HG02943 (cell line): Measurements from ENCODE around the gene IL25.

ENCODE experiments used
- ATAC-seq: cut with Tn5 transposase; IDR thresholded peaks from one replicate; pipeline ENCODE4 v1.9.1; 2021; ENCODE audit warnings: mild to moderate bottlenecking, low read depth, moderate library complexity; ENCODE audit not compliant: unreplicated experiment

Gene IL25

GRCh38 chr14:23352506-23353432 lies 19.8 kb upstream of the IL25 start, which contains the start of gene SLC22A17:
TSS of gene SLC22A17 (minus strand) at chr14:23352887.
- ATAC-seq = no peak

GRCh38 chr14:23353433-23353780 lies 19.2 kb upstream of the IL25 start:
- no peak for ATAC-seq

DNA sequence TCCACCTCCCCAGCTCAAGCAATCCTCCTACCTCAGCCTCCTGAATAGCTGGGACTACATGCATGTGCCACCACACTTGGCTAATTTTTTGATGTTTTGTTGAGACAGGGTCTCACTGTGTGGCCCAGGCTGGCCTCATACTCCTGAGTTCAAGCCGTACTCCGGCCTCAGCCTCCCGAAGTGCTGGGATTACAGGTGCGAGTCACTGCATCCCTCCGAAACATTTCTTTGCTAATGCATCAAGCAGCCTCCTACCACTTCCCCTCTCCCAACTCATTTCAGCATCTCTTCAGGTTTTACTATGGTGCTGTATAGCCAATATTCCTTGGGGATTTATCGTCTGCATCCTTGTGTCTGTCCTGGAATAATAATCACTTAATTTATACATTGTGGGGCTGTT lies 17.6 kb upstream of the IL25 start:
- ATAC-seq = no peak

GRCh38 chr14:23355871-23356435 lies 16.7 kb upstream of the IL25 start:
- no peak for ATAC-seq

DNA sequence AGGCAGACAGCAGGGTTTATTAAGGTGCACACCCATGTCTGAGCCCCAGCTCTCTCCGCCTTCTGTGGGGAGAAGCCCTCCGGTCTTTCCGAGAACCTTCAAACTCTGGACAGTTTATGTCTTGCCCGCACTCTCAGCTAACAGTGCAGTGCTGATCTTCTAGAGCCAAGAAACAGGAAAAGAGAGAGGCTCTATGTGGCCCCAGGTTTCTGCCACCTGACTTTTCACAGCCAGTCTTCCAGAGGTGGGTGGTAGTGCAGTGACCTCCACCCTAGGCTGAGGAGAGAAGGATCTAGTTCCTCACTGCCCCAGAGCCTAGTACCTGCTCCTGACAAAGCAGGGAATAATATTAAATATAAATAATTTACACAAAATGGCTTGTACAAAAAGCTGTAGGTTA lies 15.9 kb upstream of the IL25 start:
- no peak for ATAC-seq

DNA sequence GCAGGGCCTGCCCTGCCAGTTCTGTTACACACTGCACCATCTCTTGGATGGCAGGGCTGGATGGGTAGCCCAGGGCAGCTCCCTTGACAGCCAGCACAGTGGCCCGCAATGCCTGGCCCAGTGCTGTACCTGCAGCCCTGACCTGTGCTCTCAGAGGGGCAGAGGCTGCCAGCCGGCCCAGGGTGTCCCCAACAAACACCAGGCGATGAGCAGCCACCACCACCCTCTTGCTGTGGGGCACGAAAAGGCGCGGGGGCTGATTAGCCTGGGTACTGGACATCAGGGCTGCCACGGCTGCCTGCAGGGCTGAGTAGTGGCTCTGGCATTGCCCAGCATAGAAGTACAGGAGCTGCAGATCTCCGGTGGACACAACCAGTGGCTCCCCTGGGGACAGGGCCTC lies 15.3 kb upstream of the IL25 start:
- no peak for ATAC-seq

GRCh38 chr14:23358042-23358441 lies 14.6 kb upstream of the IL25 start:
- ATAC-seq = no peak

DNA sequence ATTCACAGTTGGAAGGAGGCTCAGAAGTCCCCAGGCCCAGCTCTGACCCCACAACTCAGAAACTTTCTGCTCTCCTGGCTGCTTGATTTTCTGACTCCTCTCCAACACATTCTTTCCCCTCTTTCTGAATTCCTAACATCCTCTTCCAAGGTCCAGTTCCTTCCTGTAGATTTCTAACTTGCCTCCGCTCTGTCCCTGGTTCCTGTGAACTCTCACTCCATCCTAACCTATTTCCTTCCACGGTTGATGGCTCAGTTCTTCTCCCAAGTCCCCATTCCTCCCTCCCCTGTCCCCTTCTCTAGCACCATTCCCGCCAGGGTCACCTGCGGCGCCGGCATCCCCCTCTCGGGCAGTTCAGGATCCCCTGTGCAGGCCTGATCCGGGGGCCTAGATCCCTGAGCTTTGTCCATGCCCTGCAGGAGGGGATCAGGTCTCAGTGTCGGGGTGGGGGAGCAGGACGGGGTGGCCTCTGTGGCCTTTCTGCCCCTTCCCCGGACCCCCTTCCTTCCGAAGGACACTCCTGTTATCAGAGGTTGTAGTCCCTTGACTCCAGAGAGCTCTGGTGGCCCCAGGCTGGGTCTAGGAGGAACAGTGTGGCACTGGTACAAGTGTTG lies 13.9 kb upstream of the IL25 start:
- no peak for ATAC-seq

DNA sequence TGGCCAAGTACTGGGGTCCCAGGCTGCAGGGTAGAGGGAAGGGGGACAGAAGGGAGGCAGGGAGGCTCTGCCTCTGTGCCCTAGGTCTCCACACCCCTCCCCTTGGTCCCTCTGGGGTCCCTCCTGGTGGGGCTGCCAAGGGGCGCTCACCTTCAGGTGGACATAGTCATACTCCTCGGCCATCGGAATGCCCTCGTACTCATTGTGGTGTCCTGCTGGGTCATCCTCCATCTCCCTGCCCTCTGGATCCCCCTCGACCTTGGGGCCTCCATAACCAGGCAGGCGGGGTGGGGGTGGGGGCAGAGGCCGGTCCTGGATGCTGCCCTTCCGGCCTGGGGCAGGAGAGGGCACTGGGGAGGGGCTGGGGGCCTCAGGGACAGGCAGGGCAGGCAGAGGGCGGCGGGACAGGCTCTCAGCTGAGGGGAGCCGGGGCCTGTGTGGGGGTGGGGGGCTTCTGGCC lies 13.4 kb upstream of the IL25 start:
- no peak for ATAC-seq

DNA sequence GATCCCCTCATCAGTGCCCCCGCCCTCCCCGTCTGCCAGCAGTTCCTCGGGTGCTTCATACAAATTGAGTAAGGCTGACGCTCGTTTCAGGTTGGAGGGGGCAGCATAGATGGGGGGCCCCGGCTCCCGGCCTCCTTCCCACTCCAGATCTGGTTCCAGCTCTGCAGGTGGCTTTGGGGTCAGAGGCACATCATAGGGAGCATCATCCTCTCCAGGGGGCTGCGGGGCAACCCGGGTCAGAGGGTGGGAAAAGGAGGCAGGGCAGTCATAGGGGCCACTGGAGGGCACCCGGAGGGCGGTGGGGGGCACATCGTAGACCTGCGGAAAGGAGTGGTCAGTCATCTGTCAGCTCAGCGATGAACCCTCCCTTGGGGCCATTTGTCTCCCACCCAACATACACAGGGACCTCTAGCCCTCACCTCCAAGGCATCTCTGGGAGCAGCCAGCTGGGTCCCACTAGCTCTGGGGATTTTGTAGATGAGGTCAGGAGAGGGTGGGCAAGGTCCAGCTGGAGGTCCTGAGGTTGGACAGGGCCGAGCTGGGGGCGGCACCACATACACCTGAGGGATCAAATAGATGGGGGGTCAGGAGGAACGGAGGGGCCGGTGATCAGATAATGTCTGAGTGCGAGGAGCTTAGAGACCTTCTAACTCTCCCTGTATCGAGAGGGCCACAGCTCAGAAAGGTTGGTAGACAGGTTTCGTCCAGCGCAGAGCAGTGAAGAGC lies 12.7 kb upstream of the IL25 start:
- no peak for ATAC-seq

GRCh38 chr14:23360496-23360895 lies 12.1 kb upstream of the IL25 start:
- no peak for ATAC-seq

GRCh38 chr14:23361320-23361719 lies 11.3 kb upstream of the IL25 start:
- ATAC-seq = no peak

GRCh38 chr14:23361763-23362162 lies 10.8 kb upstream of the IL25 start:
- no peak for ATAC-seq

GRCh38 chr14:23362200-23362599 lies 10.4 kb upstream of the IL25 start:
- ATAC-seq = no peak

DNA sequence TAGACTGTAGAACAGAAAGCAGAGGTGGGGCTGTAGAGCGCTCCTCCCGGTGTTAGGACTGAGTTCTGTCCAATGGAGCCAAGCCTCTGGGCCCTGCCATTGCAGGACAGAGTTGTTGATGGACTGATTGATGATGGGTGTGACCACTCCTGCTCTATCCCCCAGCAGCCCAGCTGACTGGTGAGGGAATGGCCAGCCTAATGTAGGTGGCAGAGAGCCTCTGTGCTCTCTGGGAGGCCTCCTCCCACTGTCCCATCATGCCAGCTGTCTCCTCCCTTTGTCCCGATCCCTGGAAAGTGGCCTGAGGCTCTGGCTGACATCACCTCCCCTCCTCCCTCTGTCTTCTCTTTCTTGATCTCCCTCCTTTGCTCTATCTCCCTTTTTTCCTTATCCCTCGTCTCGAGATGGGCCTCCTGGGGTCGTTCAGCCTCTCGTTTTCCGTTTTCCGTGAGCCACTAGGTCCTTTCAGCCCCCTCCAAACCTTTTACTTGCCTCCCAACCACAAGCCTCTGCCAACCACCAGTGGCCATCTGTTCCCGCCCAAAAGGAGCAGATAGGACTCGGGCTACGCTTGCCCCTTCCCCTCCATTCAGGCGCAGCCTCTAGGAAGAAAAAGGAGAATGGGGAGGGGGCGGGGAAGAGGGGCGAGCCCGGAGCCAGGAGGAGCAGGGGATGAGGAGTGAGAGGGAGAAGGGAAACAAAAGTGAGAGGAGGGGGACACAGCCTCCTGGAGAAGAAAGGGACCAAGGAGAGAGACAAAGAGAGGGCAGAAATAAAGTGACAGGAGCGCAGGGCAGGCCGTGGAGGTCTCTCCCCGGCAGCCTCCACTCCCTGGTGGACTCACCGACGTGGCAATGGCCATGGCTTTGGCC lies 8.2 kb upstream of the IL25 start:
- ATAC-seq = no peak

GRCh38 chr14:23365036-23365731 lies 7.4 kb upstream of the IL25 start, which contains the start of gene EFS:
TSS of gene EFS (minus strand) at chr14:23365172. CDS start at chr14:23365025, 147 bp downstream.
- no peak for ATAC-seq

- ATAC-seq = no peak
These were observed 6.7 kb upstream of the IL25 start for GRCh38 chr14:23365732-23366425.

GRCh38 chr14:23366426-23366921 lies 6.1 kb upstream of the IL25 start:
- no peak for ATAC-seq

DNA sequence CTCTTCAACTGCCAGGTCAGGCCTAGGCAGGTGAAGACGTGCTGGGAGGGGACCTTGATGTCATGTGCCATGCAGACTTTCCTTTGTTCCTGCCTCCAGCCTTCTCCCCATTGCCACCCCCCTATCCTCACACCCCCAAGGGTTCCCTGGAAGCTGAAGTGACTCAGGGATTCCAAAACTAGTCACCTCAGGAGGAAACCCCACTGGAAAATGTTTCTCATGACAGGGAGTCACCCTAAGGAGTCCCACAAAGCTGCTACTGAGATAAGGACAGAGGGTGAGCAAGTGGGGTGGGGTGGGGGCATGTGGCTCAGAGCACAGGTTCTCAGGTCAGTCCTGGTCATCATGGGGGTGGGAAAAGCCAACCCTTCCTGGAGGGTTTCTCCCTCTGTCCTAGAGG lies 2.4 kb upstream of the IL25 start:
- ATAC-seq = no peak
